K562 (cell line): Measurements from ENCODE around the gene DDX23. TPM values are rescaled to one million over a fixed set of nuclear protein-coding genes. Genes with fewer than 3 reads are reported as not detected.

Source experiments
- ARID2 ChIP-seq: fragments of 450-650 bp; IDR thresholded peaks from 2 replicates; pipeline ENCODE4 v1.6.1; 2017; ENCODE audit warnings: antibody characterized with exemption, mild to moderate bottlenecking
- CBFB ChIP-seq: sonication (generic); formaldehyde crosslinking; IDR thresholded peaks from 2 replicates; pipeline ENCODE4 v1.4.0; 2020; ENCODE audit warnings: mild to moderate bottlenecking, missing genetic modification reagents
- DDX20 ChIP-seq: fragments of 450-650 bp; IDR thresholded peaks from 2 replicates; pipeline ENCODE4 v1.6.1; 2016; ENCODE audit warnings: missing genetic modification characterization, low read depth, mild to moderate bottlenecking, missing compliant biosample characterization, moderate library complexity
- DIDO1 ChIP-seq: fragments of 450-650 bp; IDR thresholded peaks from 2 replicates; pipeline ENCODE4 v1.6.1; 2016; ENCODE audit warnings: low read depth, missing biosample characterization, missing genetic modification characterization
- FOXA1 ChIP-seq: fragments of 450-650 bp; IDR thresholded peaks from 2 replicates; pipeline ENCODE4 v1.6.1; 2016; ENCODE audit warnings: mild to moderate bottlenecking, borderline replicate concordance
- GABPA ChIP-seq: fragments of 200-800 bp; sonication (Bioruptor generic); conservative IDR thresholded peaks from 2 replicates; pipeline ENCODE4 v1.6.1; 2016; ENCODE audit warnings: low read depth, missing genetic modification characterization, missing compliant biosample characterization
- GABPB1 ChIP-seq: sonication (generic); formaldehyde crosslinking; IDR thresholded peaks from 2 replicates; pipeline ENCODE4 v1.8.0; 2022; ENCODE audit warnings: mild to moderate bottlenecking, missing genetic modification reagents
- HES1 ChIP-seq: fragments of 450-650 bp; IDR thresholded peaks from 2 replicates; pipeline ENCODE4 v1.6.1; 2016; ENCODE audit warnings: low read depth, mild to moderate bottlenecking, moderate library complexity
- HMG20A ChIP-seq: fragments of 450-650 bp; formaldehyde crosslinking; conservative IDR thresholded peaks from 2 replicates; pipeline ENCODE4 v1.4.0; 2020; ENCODE audit warnings: mild to moderate bottlenecking, mixed read lengths
- KAT8 ChIP-seq: fragments of 450-650 bp; IDR thresholded peaks from 2 replicates; pipeline ENCODE4 v1.6.1; 2016; ENCODE audit warnings: low read depth, mild to moderate bottlenecking
- MYNN ChIP-seq, 2 experiments: sonication (generic); formaldehyde crosslinking in 1 of 2; IDR thresholded peaks; 2 replicates each; pipeline versions ENCODE4 v1.5.0 to v1.6.1; 2016 to 2020; ENCODE audit warnings: antibody characterized with exemption in 1 of 2, missing genetic modification reagents in 1 of 2
- PHTF2 ChIP-seq: fragments of 250-450 bp; sonication (Bioruptor Pico); IDR thresholded peaks from 2 replicates; pipeline ENCODE4 v1.5.0; 2021; ENCODE audit warnings: mild to moderate bottlenecking
- PTBP1 ChIP-seq: fragments of 200-400 bp; formaldehyde crosslinking; IDR thresholded peaks from 2 replicates; pipeline ENCODE4 v1.6.1; 2017; ENCODE audit warnings: low read depth, low read length
- PURB ChIP-seq: sonication (generic); formaldehyde crosslinking; IDR thresholded peaks from 2 replicates; pipeline ENCODE4 v1.9.0; 2021; ENCODE audit warnings: low read depth, mild to moderate bottlenecking, missing genetic modification reagents
- RNF219 ChIP-seq: fragments of 250-450 bp; sonication (Bioruptor Pico); IDR thresholded peaks from 2 replicates; pipeline ENCODE4 v1.5.0; 2022; ENCODE audit warnings: mild to moderate bottlenecking
- RREB1 ChIP-seq: fragments of 250-450 bp; sonication (Bioruptor Pico); IDR thresholded peaks from 2 replicates; pipeline ENCODE4 v1.4.0; 2020
- SMARCA5 ChIP-seq: fragments of 450-650 bp; IDR thresholded peaks from 2 replicates; pipeline ENCODE4 v1.6.1; 2016
- SP1 ChIP-seq: sonication (generic); formaldehyde crosslinking; IDR thresholded peaks from 2 replicates; pipeline ENCODE4 v1.8.1; 2022; ENCODE audit warnings: mild to moderate bottlenecking, missing genetic modification reagents
- SREBF2 ChIP-seq: sonication (generic); formaldehyde crosslinking; IDR thresholded peaks from 2 replicates; pipeline ENCODE4 v1.4.0; 2020; ENCODE audit warnings: mild to moderate bottlenecking, missing genetic modification reagents
- TAL1 ChIP-seq: fragments of 450-650 bp; IDR thresholded peaks from 2 replicates; pipeline ENCODE4 v1.6.1; 2016; ENCODE audit warnings: mild to moderate bottlenecking
- ZNF134 ChIP-seq: fragments of 250-450 bp; sonication (Bioruptor Pico); conservative IDR thresholded peaks from 2 replicates; pipeline ENCODE4 v1.4.0; 2020
- ZNF143 ChIP-seq: sonication (generic); formaldehyde crosslinking; IDR thresholded peaks from 2 replicates; pipeline ENCODE4 v1.9.0; 2022; ENCODE audit warnings: mild to moderate bottlenecking, missing genetic modification reagents
- ZNF174 ChIP-seq: fragments of 250-450 bp; sonication (Bioruptor Pico); IDR thresholded peaks from 2 replicates; pipeline ENCODE4 v1.4.0; 2020; ENCODE audit warnings: mild to moderate bottlenecking
- polyA plus RNA-seq, 8 experiments: library from polyadenylated mRNA; depleted of rRNA in 4 of 8; stranded (reverse) in 5 of 8; unstranded in 3 of 8; fragments of >200 nt; fragmentation: Nextera tagmentation in 2 of 8; fragmentation: Illumina TruSeq in 1 of 8; extraction: Ambion mirVana in 2 of 8; extraction: Trizol in 1 of 8; gene quantifications; 2 replicates each; pipeline versions ENCODE4 v1.2.1 to v1.2.3, GENCODE V29; 2011 to 2014; ENCODE audit warnings: inconsistent platforms in 1 of 8, missing spikeins in 1 of 8
- total RNA-seq, 7 experiments: library from RNA; depleted of rRNA in 6 of 7; stranded (reverse); fragments of >200 nt in 6 of 7; fragmentation: Illumina TruSeq in 2 of 7; extraction: Trizol in 2 of 7; gene quantifications; 2 replicates each; pipeline versions ENCODE4 v1.2.1 to v1.2.3, GENCODE V29; 2011 to 2021; ENCODE audit warnings: low replicate concordance in 1 of 7

DDX23 gene
- total and polyA plus RNA-seq, 9 of the 15 experiments (the other 6 are each of a cell fraction or from before 2014, with no cell fraction given): 32.4 to 138 (median 104) TPM

- TF ChIP-seq PTBP1: no peak
- no peak for TF ChIP-seq ARID2
- peak; percentile 65 for TF ChIP-seq GABPB1 (CRISPR knock-in tag)
- no peak for TF ChIP-seq FOXA1
- no peak for TF ChIP-seq ZNF143 (CRISPR knock-in tag)
- no peak for TF ChIP-seq PURB (CRISPR knock-in tag)
- TF ChIP-seq TAL1: 0 out of 2 replicates have a peak, but pooled peaks have one; percentile 3
- TF ChIP-seq DIDO1 (tag): no peak
- TF ChIP-seq DDX20: no peak
- no peak for TF ChIP-seq PHTF2
- no peak for TF ChIP-seq KAT8
- TF ChIP-seq RREB1 (CRISPR knock-in tag): no peak
- TF ChIP-seq SP1 (CRISPR knock-in tag): no peak
- TF ChIP-seq SREBF2 (CRISPR knock-in tag): no peak
- TF ChIP-seq RNF219 (CRISPR knock-in tag): no peak
- TF ChIP-seq HMG20A: no peak
- TF ChIP-seq SMARCA5: no peak
- TF ChIP-seq MYNN (IDR thresholded peaks at IDR 0.05): no peak
- TF ChIP-seq MYNN (CRISPR knock-in tag; IDR thresholded peaks at IDR 0.05): no peak
- no peak for TF ChIP-seq HES1
- TF ChIP-seq CBFB: no peak
- TF ChIP-seq GABPA (tag): peak; percentile 28; the same call in 1 of the 2 replicates
- no peak for TF ChIP-seq ZNF174 (CRISPR knock-in tag)
- no peak for TF ChIP-seq ZNF134
Observed at GRCh38 chr12:48866052-48866711, 14.2 kb upstream of the DDX23 start (continued).
